Esophagus squamous epithelium (tissue), 5 donors: ENCODE results near the gene PATL1. TPM values are rescaled to one million over a fixed set of nuclear protein-coding genes. Genes with fewer than 3 reads are reported as not detected.

Experiments
- DNase-seq: peaks from one replicate; lab custom pipeline; 2025; lab: John Stamatoyannopoulos, UW
- H3K27ac ChIP-seq, 4 donors: fragments of 200-600 bp; sonication (generic); one replicate each; pipeline ENCODE4 v1.5.1; 2016 to 2019; ENCODE audit warnings: mild to moderate bottlenecking in 1 of 4
- H3K27me3 ChIP-seq, 4 donors: fragments of 200-600 bp; sonication (generic); 1 replicate in 3 of 4; 2 replicates in 1 of 4; pipeline versions ENCODE4 v1.5.1 to v1.6.0; 2017 to 2021; ENCODE audit warnings: antibody characterized with exemption in 1 of 4
- H3K36me3 ChIP-seq, 3 donors: fragments of 200-600 bp; sonication (generic); one replicate each; pipeline ENCODE4 v1.5.1; 2016 to 2019
- H3K4me1 ChIP-seq, 3 donors: fragments of 200-600 bp; sonication (generic); one replicate each; pipeline ENCODE4 v1.5.1; 2017 to 2019
- H3K4me3 ChIP-seq, 4 donors: fragments of 200-600 bp; sonication (generic); 1 replicate in 3 of 4; 2 replicates in 1 of 4; pipeline ENCODE4 v1.5.1; 2016 to 2019; ENCODE audit warnings: mild to moderate bottlenecking in 2 of 4, moderate library complexity in 1 of 4
- H3K9me3 ChIP-seq, 3 donors: fragments of 200-600 bp; sonication (generic); one replicate each; pipeline ENCODE4 v1.5.1; 2016 to 2019
- POLR2A ChIP-seq, 4 donors: fragments of 450-650 bp; IDR thresholded peaks; one replicate each; pipeline ENCODE4 v1.6.1; 2017; ENCODE audit warnings: antibody characterized with exemption in 4 of 4, mild to moderate bottlenecking in 4 of 4, moderate library complexity in 3 of 4
- WGBS, 2 donors: methylation state at CpG; one replicate each; pipeline ENCODE4 v1.1.5; 2018; 5-methylcytosine and 5-hydroxymethylcytosine counted together
- intact Hi-C: fragments of 100-400 bp; cut with DNase I; formaldehyde crosslinking; loops from one replicate; pipeline ENCODE4 v1.15.0; 2022
- total RNA-seq, 4 donors: library from RNA; depleted of rRNA; stranded (reverse); fragments of >200 nt; gene quantifications; one replicate each; pipeline ENCODE4 v1.1.0, GENCODE V29; 2016
- TF ChIP-seq, protein P1 (sequence below), 6 experiments: fragments of 450-650 bp in 4 of 6; fragments of 200-600 bp in 2 of 6; sonication (generic) in 2 of 6; IDR thresholded peaks; one replicate each; pipeline ENCODE4 v1.5.1; 2016 to 2019; ENCODE audit warnings: antibody characterized with exemption in 6 of 6, mild to moderate bottlenecking in 4 of 6, moderate library complexity in 4 of 6
- donor health status: DM: yes; HTN: yes; CAD: no.

PATL1 gene
- total RNA-seq, 4 donors from 2014 or later: 11.2 to 17.9 (median 15.3) TPM

DNA sequence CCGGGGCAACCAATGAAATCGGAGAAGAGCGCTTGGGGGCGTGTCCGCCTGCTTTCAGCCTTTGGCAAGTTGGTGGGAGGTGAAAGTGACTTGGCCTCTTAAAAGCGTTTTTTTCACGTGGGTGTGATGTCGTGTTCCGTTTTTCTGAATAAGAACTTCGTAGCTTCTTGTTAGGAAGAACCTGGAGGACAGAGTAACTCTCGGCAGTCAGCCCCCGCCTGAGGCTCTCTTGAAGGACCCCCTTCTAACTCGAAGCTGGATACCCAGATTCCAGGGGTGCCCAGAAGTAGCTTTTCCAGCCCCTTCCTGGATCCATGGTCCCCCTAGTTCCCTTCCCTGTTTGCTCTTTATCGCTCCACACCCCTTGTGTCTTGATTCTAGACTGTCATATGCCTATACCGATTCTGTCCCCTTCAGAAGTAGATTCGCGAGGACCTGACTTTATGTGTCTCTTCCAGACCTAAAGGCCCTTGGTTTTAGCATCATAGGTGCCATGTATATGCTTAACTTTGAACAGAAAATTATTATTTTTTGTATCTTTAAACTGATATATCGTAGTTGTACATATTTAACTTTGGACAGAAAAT, 52.3 kb downstream of the PATL1 start:
- H3K9me3 ChIP-seq: no peaks in the 10 kb centered on the region
- peaks cover 25 to 43% (median 31%) of the 10 kb centered on the region in 3 donors for H3K4me1 ChIP-seq
- H3K4me3 ChIP-seq: peak overlapping the region; percentile 24 to 86 (median 72)
- intact Hi-C loops: no loop called here
- H3K27ac ChIP-seq: peak overlapping the region; percentile 83 to 98 (median 90)
- 13 to 15% methylated on average over 18 of the region's 18 CpGs for WGBS, 2 donors
- no peaks in the 10 kb centered on the region for H3K36me3 ChIP-seq
- H3K27me3 ChIP-seq: no peaks in the 10 kb centered on the region
- no peak for DNase-seq
- TF ChIP-seq, protein P1, sequence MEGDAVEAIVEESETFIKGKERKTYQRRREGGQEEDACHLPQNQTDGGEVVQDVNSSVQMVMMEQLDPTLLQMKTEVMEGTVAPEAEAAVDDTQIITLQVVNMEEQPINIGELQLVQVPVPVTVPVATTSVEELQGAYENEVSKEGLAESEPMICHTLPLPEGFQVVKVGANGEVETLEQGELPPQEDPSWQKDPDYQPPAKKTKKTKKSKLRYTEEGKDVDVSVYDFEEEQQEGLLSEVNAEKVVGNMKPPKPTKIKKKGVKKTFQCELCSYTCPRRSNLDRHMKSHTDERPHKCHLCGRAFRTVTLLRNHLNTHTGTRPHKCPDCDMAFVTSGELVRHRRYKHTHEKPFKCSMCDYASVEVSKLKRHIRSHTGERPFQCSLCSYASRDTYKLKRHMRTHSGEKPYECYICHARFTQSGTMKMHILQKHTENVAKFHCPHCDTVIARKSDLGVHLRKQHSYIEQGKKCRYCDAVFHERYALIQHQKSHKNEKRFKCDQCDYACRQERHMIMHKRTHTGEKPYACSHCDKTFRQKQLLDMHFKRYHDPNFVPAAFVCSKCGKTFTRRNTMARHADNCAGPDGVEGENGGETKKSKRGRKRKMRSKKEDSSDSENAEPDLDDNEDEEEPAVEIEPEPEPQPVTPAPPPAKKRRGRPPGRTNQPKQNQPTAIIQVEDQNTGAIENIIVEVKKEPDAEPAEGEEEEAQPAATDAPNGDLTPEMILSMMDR (IDR thresholded peaks at IDR 0.05): no peak
- TF ChIP-seq POLR2A (IDR thresholded peaks at IDR 0.05): peak in 1 of 4 donors; percentile 46

DNA sequence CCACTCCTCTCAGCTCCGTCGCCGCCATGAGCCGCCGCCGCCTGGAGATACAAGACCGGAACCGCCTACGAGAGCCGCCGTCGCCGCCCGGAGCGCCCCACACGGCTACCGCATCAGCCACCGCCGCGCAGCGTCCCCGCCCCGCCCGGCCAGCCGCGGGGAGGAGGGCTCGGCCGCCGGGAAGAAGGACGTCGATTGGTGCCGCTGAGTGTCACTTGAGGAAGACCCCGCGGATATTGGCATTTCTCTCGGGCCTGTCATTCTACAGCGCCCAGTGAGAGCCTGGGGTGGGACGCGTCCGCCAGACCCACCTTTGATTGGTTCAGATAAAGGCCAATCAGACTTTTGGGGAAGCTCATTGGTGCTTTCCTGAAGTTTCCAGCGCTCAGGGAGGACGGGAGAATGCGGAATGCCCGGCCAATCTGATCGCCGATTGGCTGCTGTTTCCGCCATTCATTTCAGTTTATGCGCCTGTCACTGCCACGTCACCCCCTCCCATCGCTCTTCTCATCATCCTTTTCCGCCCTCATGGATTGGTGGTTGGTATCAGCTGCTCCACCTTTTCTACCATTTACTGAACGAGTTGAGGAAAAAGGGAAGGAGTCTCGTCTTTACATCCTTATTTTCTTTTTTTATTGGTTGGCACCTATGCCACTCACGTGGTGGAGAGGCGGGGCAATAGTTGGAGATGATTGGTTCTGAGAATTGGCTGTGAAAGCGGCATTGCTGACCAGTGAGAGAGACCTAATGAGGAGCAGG, 53.0 kb downstream of the PATL1 start, which contains the start of gene OSBP:
Gene OSBP (minus strand): TSS at position 138 of the 759 bp plus-strand sequence. CDS start 110 bp downstream, at position 28.
- Histone ChIP-seq H3K36me3 (no peaks in the 10 kb centered on the region), H3K27ac (peak within 1 kb of the TSS; percentile 91 to 98 (median 98)), H3K4me1 (peaks cover 25 to 50% (median 36%) of the 10 kb centered on the region in 3 donors), H3K4me3 (peak within 1 kb of the TSS; percentile 74 to 86 (median 80)), H3K9me3 (no peaks in the 10 kb centered on the region), H3K27me3 (no peaks in the 10 kb centered on the region)
- 0 to 2% methylated on average over 15 to 19 of the region's 55 CpGs for WGBS, 2 donors
- intact Hi-C loops: no loop called here
- peak; percentile 99 for DNase-seq
- peak in 2 of 4 donors; percentile 81 to 90 for TF ChIP-seq POLR2A (IDR thresholded peaks at IDR 0.05)
- TF ChIP-seq, protein P1 (IDR thresholded peaks at IDR 0.05): peak in 3 of 6 experiments; percentile 30 to 44 (median 31)

DNA sequence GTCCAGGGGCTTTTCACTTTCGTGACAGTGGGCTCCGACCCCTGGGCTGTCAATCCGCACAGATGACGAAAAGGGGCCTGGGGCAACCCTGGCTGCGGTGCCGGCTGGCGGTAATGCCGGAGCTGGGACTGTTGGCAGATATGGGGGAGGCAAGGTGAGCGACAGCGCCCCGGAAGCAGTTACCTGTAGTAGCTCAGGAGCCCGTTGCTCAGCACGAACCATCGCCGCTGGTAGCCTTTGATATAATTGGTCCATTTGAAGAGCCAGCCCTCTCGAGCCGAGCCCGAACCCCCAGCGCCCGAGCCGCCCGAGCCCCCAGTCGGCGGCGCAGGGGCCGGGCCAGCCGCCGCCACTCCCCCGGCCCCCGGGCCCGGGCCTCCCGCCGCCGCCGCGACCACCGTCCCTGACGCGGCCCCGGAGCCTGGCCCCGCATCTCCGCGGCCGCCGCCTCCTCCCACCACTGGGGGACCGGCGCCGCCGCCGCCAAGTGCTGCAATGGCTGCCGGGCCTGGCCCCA, 53.7 kb downstream of the PATL1 start:
- DNase-seq: peak; percentile 36
- H3K27ac ChIP-seq: peak overlapping the region; percentile 90 to 98 (median 98)
- H3K36me3 ChIP-seq: peaks cover 2 to 6% (median 4%) of the 10 kb centered on the region in 3 donors
- H3K9me3 ChIP-seq: no peaks in the 10 kb centered on the region
- TF ChIP-seq, protein P1 (IDR thresholded peaks at IDR 0.05): peak in 1 of 6 experiments; percentile 26
- no peak for TF ChIP-seq POLR2A (IDR thresholded peaks at IDR 0.05)
- peaks cover 25 to 55% (median 36%) of the 10 kb centered on the region in 3 donors for H3K4me1 ChIP-seq
- peak overlapping the region; percentile 74 to 86 (median 80) for H3K4me3 ChIP-seq
- WGBS, 2 donors: 0% methylated on average over 1 to 6 of the region's 51 CpGs
- H3K27me3 ChIP-seq: no peaks in the 10 kb centered on the region
- intact Hi-C loops: no loop called here

DNA sequence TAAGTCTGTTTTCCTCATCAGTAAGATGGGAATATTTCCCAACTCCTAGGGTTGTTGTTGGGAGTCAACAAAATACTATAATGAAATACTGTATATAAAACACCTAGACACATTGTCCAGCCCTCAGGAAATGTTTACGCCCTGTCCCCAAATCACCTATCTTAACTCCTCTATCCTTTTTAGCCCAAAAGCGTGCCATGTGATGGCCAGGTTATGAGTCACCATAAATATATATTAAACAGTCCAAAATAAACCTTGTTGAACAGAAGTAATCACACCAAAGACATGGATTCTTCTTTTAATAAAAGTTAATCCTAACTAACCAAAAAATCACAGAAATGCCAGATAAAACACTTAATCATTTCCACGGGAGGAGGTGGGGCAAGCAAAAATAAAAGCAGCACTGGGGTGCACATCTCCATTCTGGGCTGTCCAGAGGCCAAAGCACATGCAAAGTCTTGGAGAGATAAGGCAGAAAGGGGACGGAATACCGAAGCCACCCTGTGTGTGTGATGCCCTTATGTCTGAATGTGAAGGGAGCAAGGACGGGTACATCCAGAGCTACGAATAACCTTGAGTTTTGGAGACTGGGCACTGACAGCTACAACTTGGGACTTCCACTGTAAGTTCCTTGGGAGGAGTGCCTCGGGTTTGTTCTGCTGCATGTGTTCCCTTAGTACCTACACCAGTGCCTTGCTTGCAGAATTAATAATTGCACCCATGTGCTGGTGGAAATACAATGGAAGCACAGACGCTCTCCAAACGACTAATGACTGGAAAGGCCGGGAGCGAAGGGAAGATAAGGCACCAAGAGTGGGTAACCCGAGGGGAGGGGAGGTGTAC, 54.3 kb downstream of the PATL1 start:
- Histone ChIP-seq H3K4me1 (peaks cover 25 to 55% (median 36%) of the 10 kb centered on the region in 3 donors), H3K4me3 (peak overlapping the region; percentile 74 to 86 (median 80)), H3K27ac (peak overlapping the region; percentile 90 to 98 (median 98)), H3K9me3 (no peaks in the 10 kb centered on the region), H3K27me3 (no peaks in the 10 kb centered on the region), H3K36me3 (peaks cover 6 to 13% (median 7%) of the 10 kb centered on the region in 3 donors)
- intact Hi-C loops: loop anchor here (5.0 kb wide), 1 partner anchor 53 kb away; the partner anchor contains the start of gene PATL1
- DNase-seq: no peak
- TF ChIP-seq, protein P1 (IDR thresholded peaks at IDR 0.05): no peak
- TF ChIP-seq POLR2A (IDR thresholded peaks at IDR 0.05): no peak
- 7 to 12% methylated on average over 9 to 12 of the region's 13 CpGs for whole genome bisulfite sequencing, 2 donors
